GM21447 (cell line): Measurements from ENCODE around the gene KIF18B.

ENCODE experiments used
- ATAC-seq: cut with Tn5 transposase; IDR thresholded peaks from one replicate; pipeline ENCODE4 v1.9.1; 2021; ENCODE audit not compliant: unreplicated experiment

The KIF18B gene

DNA sequence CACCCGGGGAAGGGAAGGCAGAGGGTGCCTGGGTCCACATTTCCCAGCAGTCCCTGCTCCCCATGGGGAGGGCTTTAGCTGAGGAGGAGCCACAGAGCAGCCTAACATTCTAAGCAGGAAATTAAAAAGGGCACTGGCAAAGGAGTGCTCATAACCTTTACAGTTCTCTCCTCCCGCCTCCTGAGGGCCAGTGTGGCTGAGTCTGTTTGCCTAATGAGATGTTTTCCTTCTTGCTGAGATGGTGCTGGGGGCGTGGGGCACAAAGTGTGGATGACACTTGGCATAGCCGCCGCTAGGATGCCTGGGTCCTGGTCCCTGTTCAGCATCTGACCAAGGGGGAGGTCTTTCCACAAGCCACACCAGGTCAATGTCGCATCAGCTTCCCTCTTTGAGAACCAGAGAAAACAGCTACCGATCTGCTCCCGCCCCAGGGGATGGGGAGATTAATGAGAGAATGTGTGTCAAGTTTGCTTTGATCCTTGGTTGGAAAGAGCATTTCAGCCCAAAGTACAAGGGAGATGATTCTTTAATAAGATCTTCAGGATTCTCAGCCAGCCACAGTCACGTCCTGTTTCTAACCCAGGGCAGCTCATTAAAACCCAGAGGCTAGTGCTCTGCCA is 5.8 kb downstream of the KIF18B start:
- ATAC-seq: no peak

DNA sequence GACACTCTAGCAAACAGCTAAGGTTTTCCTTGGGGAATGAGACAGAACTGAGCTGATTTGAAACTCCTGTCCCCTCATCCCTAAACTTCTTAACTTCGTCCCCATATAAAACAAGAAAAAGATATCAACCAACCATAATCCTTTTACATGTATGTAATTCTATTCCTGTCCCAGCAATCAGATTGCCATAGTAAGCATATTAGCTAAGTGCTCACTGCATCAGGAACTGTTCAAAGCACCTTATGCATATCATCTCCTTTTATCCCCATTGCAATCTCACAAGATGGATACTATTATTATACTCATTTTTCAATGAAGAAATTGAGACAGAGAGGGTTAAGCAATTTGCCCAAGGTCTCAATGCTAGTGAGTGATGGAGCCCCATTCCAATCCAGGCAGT is 6.8 kb downstream of the KIF18B start:
- ATAC-seq: no peak

GRCh38 chr17:44940317-44940716 is 7.3 kb downstream of the KIF18B start:
- no peak for ATAC-seq

DNA sequence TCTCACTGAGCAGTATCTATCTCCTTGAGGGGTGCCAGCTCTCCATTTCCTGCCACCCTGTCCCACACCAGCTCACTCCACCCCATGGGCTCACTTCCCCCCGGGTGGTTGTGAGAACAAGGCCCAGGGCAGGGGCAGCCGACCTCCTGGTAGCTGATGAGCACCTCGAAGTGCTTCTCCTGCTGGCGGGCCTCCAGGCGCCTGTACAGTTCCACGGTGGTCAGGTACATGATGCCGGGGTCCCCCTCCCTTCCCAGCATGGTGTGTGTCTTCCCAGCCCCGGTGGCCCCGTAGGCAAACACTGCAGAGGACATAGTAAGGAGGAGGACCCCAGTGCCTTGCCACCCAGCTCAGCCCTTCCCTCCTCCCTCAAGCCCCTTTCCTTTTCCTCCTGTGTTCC is 12.5 kb downstream of the KIF18B start:
- ATAC-seq: no peak

- no peak for ATAC-seq
Observed at GRCh38 chr17:44934745-44935105, 12.8 kb downstream of the KIF18B start.

DNA sequence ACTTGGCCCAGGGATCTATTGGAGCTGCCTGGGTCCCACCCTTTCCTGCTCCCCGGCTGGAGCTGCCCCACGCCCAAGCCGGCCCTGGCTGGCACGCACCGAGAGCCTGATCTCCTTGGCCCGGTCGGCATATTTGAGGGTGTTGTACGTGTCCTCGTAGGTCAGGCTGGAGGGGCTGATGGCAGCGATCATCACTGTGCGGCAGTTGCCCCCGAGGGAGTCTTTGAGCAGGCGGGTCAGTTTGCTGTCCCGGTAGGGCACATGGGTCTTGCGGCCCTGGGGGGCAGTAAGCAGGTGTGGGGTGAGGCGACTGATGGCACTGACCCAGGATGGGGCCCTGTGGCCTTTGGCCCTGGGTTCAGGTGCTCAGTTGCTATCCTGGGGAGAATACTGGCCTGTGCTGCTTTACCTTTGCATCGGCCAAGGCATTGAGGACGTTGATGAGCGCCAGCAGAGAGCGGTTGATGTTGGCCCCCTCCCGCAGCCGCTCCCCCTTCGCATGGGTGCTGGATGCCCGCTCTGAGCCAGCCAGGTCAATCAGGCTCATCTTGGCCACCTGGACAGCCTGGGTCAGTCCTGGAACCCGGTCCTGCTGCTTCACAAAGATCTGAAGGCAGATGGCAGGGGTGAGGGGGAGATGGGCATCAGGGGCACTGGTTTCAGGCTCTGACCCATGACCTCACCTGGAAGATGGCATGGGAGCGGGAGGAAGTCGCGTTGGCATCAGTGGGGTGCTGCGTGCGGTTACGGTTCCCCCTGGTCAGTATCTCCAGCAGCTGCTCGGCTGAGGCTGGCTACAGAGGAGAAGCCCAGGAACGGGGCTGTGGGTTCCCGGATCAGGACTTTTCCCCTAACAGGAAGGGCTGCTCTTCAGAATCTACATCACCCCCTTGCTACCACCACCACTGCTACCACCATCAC is 13.5 kb downstream of the KIF18B start:
- ATAC-seq: no peak

DNA sequence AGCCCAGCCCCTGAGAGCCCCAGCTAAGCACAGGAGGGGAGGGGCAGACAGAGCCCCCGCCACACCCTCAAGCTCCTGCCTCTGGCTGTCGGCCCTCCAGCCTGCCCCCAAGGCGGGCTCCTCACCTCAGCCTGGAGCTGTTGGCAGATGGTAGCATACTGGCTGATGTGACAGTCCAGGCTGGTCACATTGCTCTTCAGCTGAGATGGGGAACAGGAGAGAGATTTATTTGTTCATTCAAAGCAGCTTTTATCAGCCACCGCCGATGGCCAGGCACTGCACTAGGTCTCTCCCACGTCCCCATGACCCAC is 14.8 kb downstream of the KIF18B start:
- no peak for ATAC-seq

DNA sequence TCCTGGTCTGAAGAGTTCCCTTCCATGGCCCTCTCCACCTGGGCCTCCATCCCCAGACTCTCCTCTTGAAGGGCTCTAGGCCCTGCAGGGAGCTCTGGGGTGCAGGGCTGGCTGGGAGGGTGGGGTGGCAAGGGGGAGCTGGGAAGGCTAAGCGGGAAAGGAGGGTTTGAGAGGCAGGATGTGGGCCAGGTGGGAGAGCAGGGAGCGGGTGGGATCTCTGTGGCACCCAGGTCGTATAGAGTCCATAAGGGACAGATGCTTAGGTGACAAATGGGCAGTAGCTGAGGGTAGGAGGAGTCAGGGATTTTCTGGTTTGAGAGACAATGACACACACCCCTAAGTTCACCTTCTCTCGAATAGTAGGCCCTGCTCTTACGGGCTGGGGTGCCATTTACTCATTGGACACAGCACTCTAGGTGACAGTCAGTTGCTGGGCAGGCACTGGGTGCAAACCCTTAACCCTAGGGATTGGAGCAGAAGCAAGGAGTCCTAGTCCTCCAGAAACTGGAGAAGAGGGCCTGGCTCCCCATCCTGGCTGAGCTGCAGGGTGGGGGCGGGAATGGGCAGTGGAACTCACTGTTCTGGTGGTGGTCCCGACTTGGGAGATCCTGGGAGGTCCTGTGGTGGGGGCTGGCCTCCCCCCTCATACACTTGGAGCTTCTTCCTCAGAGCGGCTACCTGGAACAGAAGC is 15.3 kb downstream of the KIF18B start:
- no peak for ATAC-seq

GRCh38 chr17:44931376-44931775 is 16.2 kb downstream of the KIF18B start:
- ATAC-seq: no peak

GRCh38 chr17:44930667-44931066 is 16.9 kb downstream of the KIF18B start:
- no peak for ATAC-seq

DNA sequence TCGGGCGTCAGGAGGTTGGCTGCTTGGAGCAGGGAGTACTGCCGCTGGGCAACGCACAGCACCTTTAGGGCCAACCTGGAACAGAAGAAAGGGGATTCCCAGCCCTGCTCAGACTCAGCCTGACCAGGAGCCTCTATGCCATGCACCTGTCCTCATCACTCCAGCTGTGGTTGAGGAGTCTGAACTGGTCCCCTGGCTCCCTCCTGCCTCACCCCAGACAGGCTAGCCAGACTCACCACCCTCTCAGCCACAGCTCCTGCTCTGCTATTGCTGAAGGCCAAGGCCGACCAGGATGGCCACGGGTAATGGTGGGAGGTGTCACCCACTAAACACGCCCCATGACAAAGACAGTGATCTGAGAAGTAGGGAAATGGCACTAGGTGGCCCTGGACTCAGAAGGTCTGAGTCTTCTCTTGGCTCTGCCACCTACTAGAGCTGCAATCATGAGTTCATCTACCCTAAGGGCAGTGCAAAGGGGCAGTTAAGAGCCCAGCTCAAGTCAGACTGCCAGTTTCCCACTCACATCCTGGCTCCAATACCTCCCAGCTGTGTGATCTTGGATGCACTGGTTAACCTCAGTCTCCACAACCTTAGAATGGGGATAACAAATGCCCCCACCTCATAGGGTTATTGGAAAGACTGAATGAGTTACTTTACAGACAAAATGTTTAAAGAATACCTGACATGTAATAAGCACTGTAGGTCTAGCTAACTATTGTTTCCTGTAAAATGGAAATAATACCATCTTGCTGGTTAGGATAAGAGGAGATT is 18.4 kb downstream of the KIF18B start:
- ATAC-seq: no peak

- no peak for ATAC-seq
Observed at GRCh38 chr17:44928136-44928535, 19.4 kb downstream of the KIF18B start.

DNA sequence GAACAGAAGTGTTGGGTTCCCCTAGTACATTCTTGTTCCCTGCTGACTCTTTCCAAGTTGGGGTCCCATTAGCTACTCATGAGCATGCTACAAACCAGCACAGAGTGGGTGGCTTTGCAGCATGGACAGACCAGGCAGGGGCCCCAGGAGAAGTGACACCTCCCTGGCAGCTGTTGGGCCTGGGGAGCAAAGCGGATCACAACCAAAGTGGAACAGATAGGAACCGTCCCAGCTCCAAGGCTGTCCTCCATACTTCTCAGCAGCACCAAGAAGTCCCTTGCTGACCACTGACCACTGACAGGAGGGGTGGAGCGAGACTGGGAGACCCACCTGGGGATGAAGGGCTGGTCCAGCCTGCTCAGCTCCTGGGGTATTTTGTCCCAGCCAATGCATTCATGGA is 19.9 kb downstream of the KIF18B start:
- ATAC-seq: no peak

- no peak for ATAC-seq
Observed at GRCh38 chr17:44926821-44927525, 20.6 kb downstream of the KIF18B start.

DNA sequence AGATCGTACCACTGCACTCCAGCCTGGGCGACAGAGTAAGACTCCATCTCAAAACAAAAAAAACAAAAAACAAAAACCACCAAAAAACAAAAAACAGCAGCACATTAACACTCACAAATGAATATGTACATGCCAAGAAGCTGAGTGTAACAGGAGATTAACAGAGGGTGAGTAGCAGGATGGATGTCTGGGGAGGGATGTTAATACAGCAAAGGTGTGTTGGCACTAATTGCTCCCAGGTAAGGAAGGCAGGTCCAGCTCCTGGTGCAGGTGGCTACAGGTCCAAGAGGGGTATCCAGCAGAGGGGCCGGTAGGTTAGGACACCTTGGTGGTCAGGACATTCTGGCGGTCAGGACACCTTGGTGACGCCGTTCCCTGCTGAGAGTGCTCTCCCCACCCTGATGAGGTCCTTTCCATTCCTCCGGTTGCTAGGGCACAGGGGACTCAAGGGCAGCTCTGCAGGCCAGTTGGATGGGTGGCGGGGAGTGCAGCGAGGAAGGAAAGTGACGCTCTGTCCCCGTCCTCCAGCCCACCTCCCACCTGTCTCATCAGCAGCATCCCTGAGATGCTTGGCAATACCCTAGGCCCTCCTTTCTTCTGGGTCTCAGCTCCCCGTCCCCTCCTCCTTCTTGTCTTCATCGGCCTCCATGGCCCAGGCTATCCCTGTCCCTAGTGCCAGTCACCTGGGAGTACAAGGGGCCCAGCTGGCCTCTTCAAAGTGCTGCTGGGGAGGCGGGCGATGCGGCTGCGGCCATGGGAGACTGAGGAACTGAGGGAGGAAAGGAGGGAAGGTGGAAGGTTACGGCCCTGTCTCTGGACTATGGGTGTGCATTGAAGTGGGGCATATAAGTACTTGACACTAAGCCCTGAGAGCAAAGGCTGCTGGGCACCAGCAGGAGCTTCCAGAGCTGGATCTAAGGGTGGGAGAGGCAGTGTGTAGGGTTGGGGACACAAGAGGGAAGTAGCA is 21.6 kb downstream of the KIF18B start:
- no peak for ATAC-seq

DNA sequence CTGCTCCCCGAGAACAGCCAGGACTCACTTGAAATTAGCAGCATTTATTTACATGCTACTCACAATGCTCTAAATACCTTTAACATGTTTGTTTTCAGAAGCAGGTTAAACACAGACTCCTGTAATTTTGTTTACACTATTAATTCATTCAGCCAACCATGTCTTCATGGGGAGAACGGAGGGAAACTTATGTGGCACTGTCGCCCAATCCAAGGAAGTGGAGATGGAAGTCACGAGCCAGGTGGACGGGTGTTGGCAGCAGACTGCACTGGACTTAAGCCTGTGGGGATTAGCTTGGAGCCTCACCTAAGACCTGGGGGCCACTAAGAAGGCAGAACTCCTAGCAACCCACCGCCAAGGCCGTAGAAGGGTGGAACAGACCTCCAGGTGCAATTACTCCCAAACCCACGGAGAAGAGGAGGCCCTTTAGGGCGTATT is 23.4 kb downstream of the KIF18B start:
- ATAC-seq: no peak

DNA sequence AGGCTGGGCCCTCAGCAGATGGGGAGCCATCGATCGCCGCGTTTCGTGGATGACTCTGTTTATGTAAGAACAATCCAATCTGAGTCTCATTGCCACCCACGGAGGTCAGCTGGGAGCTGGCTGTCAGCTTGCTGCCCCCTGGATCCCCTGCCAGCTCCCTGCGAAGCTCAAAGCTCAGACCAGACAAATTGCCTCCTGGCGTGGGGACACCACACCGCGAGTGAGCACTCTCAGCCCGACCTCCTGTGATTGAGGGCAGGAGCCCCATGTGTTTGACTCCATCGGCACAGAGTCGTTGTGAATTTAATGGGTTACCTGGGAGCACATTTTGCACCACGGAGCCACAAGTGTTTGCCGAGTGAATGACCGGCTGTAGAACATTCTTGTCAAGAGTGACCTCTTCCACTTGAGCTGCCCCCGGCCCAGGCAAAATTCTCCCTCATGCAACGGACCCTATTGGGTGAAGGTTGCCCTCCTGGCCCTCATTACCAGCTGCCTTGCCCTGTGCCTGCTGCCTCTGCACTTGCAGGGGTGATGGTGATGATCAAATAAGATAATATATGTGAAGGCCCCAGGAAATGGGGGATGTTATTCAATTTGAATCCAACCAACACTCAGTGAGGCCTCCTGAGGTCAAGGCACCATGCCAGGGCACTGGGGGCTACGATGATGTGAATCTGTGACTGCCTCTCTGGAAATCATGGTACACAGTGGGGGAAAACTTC is 24.7 kb downstream of the KIF18B start:
- no peak for ATAC-seq

DNA sequence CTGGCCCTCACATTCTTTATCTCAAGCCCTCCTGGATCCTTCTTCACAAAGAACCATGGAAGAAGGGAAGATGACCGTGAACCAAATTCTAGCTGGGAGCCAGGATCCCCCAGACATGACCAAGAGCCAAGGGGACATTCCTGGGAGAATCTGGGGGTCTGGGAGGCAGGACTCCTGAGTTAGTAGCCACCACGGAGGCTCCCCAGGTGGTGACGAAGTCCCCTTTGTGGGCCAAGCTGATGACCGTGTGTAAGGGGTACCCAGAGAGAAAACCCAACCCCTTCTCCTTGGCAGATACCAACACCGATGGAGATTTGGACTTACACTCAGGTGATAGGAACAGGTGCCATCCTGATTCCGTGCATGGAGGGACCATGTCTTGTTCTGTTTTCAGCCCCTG is 25.4 kb downstream of the KIF18B start:
- ATAC-seq: no peak
